Neural cell (in vitro differentiated cells): ENCODE data around the gene SEC31A. TPM values are rescaled to one million over a fixed set of nuclear protein-coding genes. Genes with fewer than 3 reads are reported as not detected.

Source experiments
- H2AFZ ChIP-seq: fragments of 200-600, 300-800 bp; sonication (generic), shearing (Covaris generic); 2 replicates; pipeline ENCODE4 v1.6.0; 2014; ENCODE audit warnings: low read depth, mild to moderate bottlenecking, antibody characterized with exemption, low read length, moderate library complexity
- H3F3A ChIP-seq: fragments of 200-600 bp; shearing (Covaris generic); 2 replicates; pipeline ENCODE4 v1.6.1; 2016; ENCODE audit warnings: mild to moderate bottlenecking, moderate library complexity, mixed read lengths, antibody characterized with exemption, low read length; ENCODE audit not compliant: insufficient read depth, poor library complexity, severe bottlenecking
- H3K27ac ChIP-seq: fragments of 200-600, 300-800 bp; sonication (generic), shearing (Covaris generic); 2 replicates; pipeline ENCODE4 v1.5.1; 2014; ENCODE audit warnings: mild to moderate bottlenecking, low read length, moderate library complexity
- H3K27me3 ChIP-seq: fragments of 300-800, 200-600 bp; sonication (generic), shearing (Covaris generic); 2 replicates; pipeline ENCODE4 v1.6.0; 2014; ENCODE audit warnings: mild to moderate bottlenecking, low read depth, low read length, moderate library complexity; ENCODE audit not compliant: insufficient read depth
- H3K36me3 ChIP-seq: fragments of 300-800, 200-600 bp; sonication (generic), shearing (Covaris generic); 2 replicates; pipeline ENCODE4 v1.5.1; 2014; ENCODE audit warnings: mild to moderate bottlenecking, antibody characterized with exemption, low read length, moderate library complexity; ENCODE audit not compliant: insufficient read depth
- H3K4me2 ChIP-seq: fragments of 300-800, 200-600 bp; sonication (generic), shearing (Covaris generic); 2 replicates; pipeline ENCODE4 v1.6.0; 2014; ENCODE audit warnings: mild to moderate bottlenecking, low read length
- H3K4me3 ChIP-seq: fragments of 300-800, 200-600 bp; sonication (generic), shearing (Covaris generic); 2 replicates; pipeline ENCODE4 v1.5.1; 2014; ENCODE audit warnings: mild to moderate bottlenecking, low read length, moderate library complexity
- H3K79me2 ChIP-seq: fragments of 200-600 bp; shearing (Covaris generic); replicated peaks from 2 replicates; pipeline ENCODE4 v1.6.0; 2014; ENCODE audit warnings: mild to moderate bottlenecking, low read length, moderate library complexity; ENCODE audit not compliant: insufficient read depth
- H3K9ac ChIP-seq: fragments of 300-800, 200-600 bp; sonication (generic), shearing (Covaris generic); 2 replicates; pipeline ENCODE4 v1.6.1; 2016; ENCODE audit warnings: mild to moderate bottlenecking, low read length, mixed read lengths
- H3K9me2 ChIP-seq: fragments of 200-600 bp; shearing (Covaris generic); 2 replicates; pipeline ENCODE4 v1.6.1; 2016; ENCODE audit warnings: mild to moderate bottlenecking, low read length, mixed read lengths; ENCODE audit not compliant: insufficient read depth
- H3K9me3 ChIP-seq: fragments of 200-600, 300-800 bp; sonication (generic), shearing (Covaris generic); 2 replicates; pipeline ENCODE4 v1.6.1; 2016; ENCODE audit warnings: mild to moderate bottlenecking, mixed run types, low read length, moderate library complexity, mixed read lengths
- H4K20me1 ChIP-seq: fragments of 200-600 bp; shearing (Covaris generic); 2 replicates; pipeline ENCODE4 v1.6.1; 2016; ENCODE audit warnings: mild to moderate bottlenecking, mixed run types; ENCODE audit not compliant: insufficient read depth
- CTCF ChIP-seq: fragments of 450-650 bp; IDR thresholded peaks from 2 replicates; pipeline ENCODE4 v1.5.1; 2014; ENCODE audit warnings: antibody characterized with exemption, mild to moderate bottlenecking, moderate library complexity; ENCODE audit not compliant: poor library complexity, severe bottlenecking
- EP300 ChIP-seq: fragments of 450-650 bp; conservative IDR thresholded peaks from 2 replicates; pipeline ENCODE4 v1.6.1; 2014; ENCODE audit warnings: antibody characterized with exemption, mild to moderate bottlenecking, moderate library complexity; ENCODE audit not compliant: poor library complexity, severe bottlenecking
- EZH2 ChIP-seq: fragments of 200-600, 300-800 bp; shearing (Covaris generic), sonication (generic); IDR thresholded peaks from 2 replicates; pipeline ENCODE4 v1.6.1; 2014; ENCODE audit warnings: antibody characterized with exemption, low read length, borderline replicate concordance, mild to moderate bottlenecking; ENCODE audit not compliant: insufficient read depth, poor library complexity, severe bottlenecking
- MXI1 ChIP-seq: fragments of 450-650 bp; conservative IDR thresholded peaks from 2 replicates; pipeline ENCODE4 v1.6.1; 2014; ENCODE audit warnings: antibody characterized with exemption, mild to moderate bottlenecking; ENCODE audit not compliant: poor library complexity, severe bottlenecking
- POLR2AphosphoS5 ChIP-seq: IDR thresholded peaks from 2 replicates; pipeline ENCODE4 v1.6.1; 2012
- RAD21 ChIP-seq: fragments of 450-650 bp; conservative IDR thresholded peaks from 2 replicates; pipeline ENCODE4 v1.6.1; 2014; ENCODE audit warnings: antibody characterized with exemption, mild to moderate bottlenecking, moderate library complexity
- REST ChIP-seq: IDR thresholded peaks from 2 replicates; pipeline ENCODE4 v1.6.1; 2012; ENCODE audit warnings: borderline replicate concordance
- SMC3 ChIP-seq: fragments of 450-650 bp; conservative IDR thresholded peaks from 2 replicates; pipeline ENCODE4 v1.6.1; 2014; ENCODE audit warnings: antibody characterized with exemption, mild to moderate bottlenecking, moderate library complexity; ENCODE audit not compliant: poor library complexity
- TAF1 ChIP-seq: IDR thresholded peaks from 2 replicates; pipeline ENCODE4 v1.6.1; 2012; ENCODE audit warnings: low read depth
- polyA plus RNA-seq: library from polyadenylated mRNA; depleted of rRNA; stranded (reverse); fragments of >200 nt; gene quantifications from 2 replicates; pipeline ENCODE4 v1.2.3, GENCODE V29; 2014

SEC31A gene
- polyA plus RNA-seq, 1 donor from 2014 or later: 139 TPM

- no peaks in the 10 kb centered on the region for H3K27me3 ChIP-seq
- H3K79me2 ChIP-seq: peaks cover 76% of the 10 kb centered on the region
- H2AFZ ChIP-seq: no peak overlapping the region
- no peaks in the 10 kb centered on the region for H4K20me1 ChIP-seq
- H3K4me2 ChIP-seq: no peak overlapping the region
- H3K27ac ChIP-seq: no peak overlapping the region
- H3K4me3 ChIP-seq: no peak overlapping the region
- H3K9me2 ChIP-seq: no peaks in the 10 kb centered on the region
- H3K36me3 ChIP-seq: no peaks in the 10 kb centered on the region
- no peaks in the 10 kb centered on the region for H3F3A ChIP-seq
- no peak overlapping the region for H3K9ac ChIP-seq
- no peak for TF ChIP-seq EP300
- TF ChIP-seq RAD21: no peak
- no peak for TF ChIP-seq CTCF
- no peak for TF ChIP-seq TAF1
- no peak for TF ChIP-seq POLR2AphosphoS5
- no peak for TF ChIP-seq REST
- TF ChIP-seq EZH2: no peak
- TF ChIP-seq MXI1: no peak
- TF ChIP-seq SMC3: no peak
- no peaks in the 10 kb centered on the region for H3K9me3 ChIP-seq
These were observed 5.5 kb downstream of the SEC31A start for GRCh38 chr4:82885410-82885809.

- no peaks in the 10 kb centered on the region for H4K20me1 ChIP-seq
- no peaks in the 10 kb centered on the region for H3K9me3 ChIP-seq
- H3K79me2 ChIP-seq: no peaks in the 10 kb centered on the region
- no peak overlapping the region for H3K4me3 ChIP-seq
- H3K4me2 ChIP-seq: no peak overlapping the region
- no peaks in the 10 kb centered on the region for H3K9me2 ChIP-seq
- no peak overlapping the region for H3K27ac ChIP-seq
- peaks cover 4% of the 10 kb centered on the region for H3K36me3 ChIP-seq
- no peak overlapping the region for H2AFZ ChIP-seq
- H3F3A ChIP-seq: no peaks in the 10 kb centered on the region
- no peak overlapping the region for H3K9ac ChIP-seq
- TF ChIP-seq EZH2 (no peak), RAD21 (no peak), SMC3 (no peak), EP300 (no peak), MXI1 (no peak), POLR2AphosphoS5 (no peak), REST (no peak), TAF1 (no peak), CTCF (no peak)
- H3K27me3 ChIP-seq: no peaks in the 10 kb centered on the region
These were observed 22.4 kb downstream of the SEC31A start for GRCh38 chr4:82868572-82868971.
